B cell (primary cell): ENCODE measurements around the gene GNG13. TPM values are rescaled to one million over a fixed set of nuclear protein-coding genes. Genes with fewer than 3 reads are reported as not detected.

Experiments used
- ATAC-seq: fragments of 200-7000 bp; cut with Tn5 transposase; one replicate; pipeline ENCODE4 v1.10.0; 2021; ENCODE audit warnings: low read depth, mild to moderate bottlenecking, moderate number of reproducible peaks, moderate library complexity
- CTCF ChIA-PET: fragments of 350-600 bp; sonication (Branson Sonifier 250); formaldehyde crosslinking; loops from one replicate; lab custom pipeline; 2021; ENCODE audit warnings: antibody characterized with exemption, inconsistent platforms; lab: Charles Lee
- POLR2A ChIA-PET: fragments of 350-600 bp; sonication (Branson Sonifier 250); formaldehyde crosslinking; loops from one replicate; lab custom pipeline; 2021; ENCODE audit warnings: antibody characterized with exemption; lab: Charles Lee
- DNase-seq: peaks from one replicate; pipeline ENCODE4 v3.0.0; 2013
- H2AFZ ChIP-seq: 2 replicates; pipeline ENCODE4 v1.6.1; 2012; ENCODE audit warnings: mild to moderate bottlenecking, low read depth, low read length; ENCODE audit not compliant: insufficient read depth, poor library complexity, severe bottlenecking
- H3K27ac ChIP-seq, 2 donors: 1 replicate in 1 of 2; 2 replicates in 1 of 2; pipeline ENCODE4 v1.5.1; 2012 to 2013; ENCODE audit warnings: low read length in 2 of 2, mild to moderate bottlenecking in 2 of 2, moderate library complexity in 1 of 2
- H3K27me3 ChIP-seq, 4 experiments: fragments of 200-600 bp in 1 of 4; sonication (generic) in 1 of 4; replicated peaks in 1 of 4; 1 replicate in 2 of 4; 2 replicates in 2 of 4; pipeline versions ENCODE4 v1.6.1 to v1.7.0; 2013 to 2016; ENCODE audit warnings: low read length in 3 of 4, mild to moderate bottlenecking in 2 of 4, mixed read lengths in 1 of 4, moderate library complexity in 1 of 4; ENCODE audit not compliant: insufficient read depth in 4 of 4, control insufficient read depth in 3 of 4; ENCODE audit errors: control extremely low read depth in 1 of 4
- H3K36me3 ChIP-seq, 2 experiments: replicated peaks in 1 of 2; 1 replicate in 1 of 2; 2 replicates in 1 of 2; pipeline versions ENCODE4 v1.6.1 to v1.7.1; 2013; ENCODE audit warnings: low read length in 1 of 2; ENCODE audit not compliant: insufficient read depth in 2 of 2, control insufficient read depth in 1 of 2; ENCODE audit errors: control extremely low read depth in 1 of 2, extremely low read depth in 1 of 2
- H3K4me1 ChIP-seq, 2 donors: fragments of 200-600 bp in 1 of 2; sonication (generic) in 1 of 2; 1 replicate in 1 of 2; 2 replicates in 1 of 2; pipeline versions ENCODE4 v1.5.1 to v1.6.1; 2013 to 2017; ENCODE audit warnings: low read length in 2 of 2; ENCODE audit not compliant: control insufficient read depth in 2 of 2, insufficient read depth in 2 of 2
- H3K4me2 ChIP-seq: replicated peaks from 2 replicates; pipeline ENCODE3; 2012; ENCODE audit warnings: mild to moderate bottlenecking, low read depth, low read length; ENCODE audit not compliant: poor library complexity, severe bottlenecking
- H3K4me3 ChIP-seq, 5 experiments: fragments of 200-600 bp in 1 of 5; sonication (generic) in 1 of 5; 1 replicate in 3 of 5; 2 replicates in 2 of 5; pipeline versions ENCODE4 v1.5.1 to v1.7.0; 2011 to 2016; ENCODE audit warnings: low read length in 4 of 5, mild to moderate bottlenecking in 4 of 5, low read depth in 2 of 5, control low read depth in 1 of 5, moderate library complexity in 1 of 5; ENCODE audit not compliant: insufficient read depth in 1 of 5; ENCODE audit errors: control extremely low read depth in 1 of 5, extremely low read depth in 1 of 5
- H3K79me2 ChIP-seq: fragments of 200-600 bp; sonication (generic); one replicate; pipeline ENCODE4 v1.6.0; 2016; ENCODE audit warnings: low read length; ENCODE audit not compliant: control insufficient read depth, insufficient read depth
- H3K9ac ChIP-seq: fragments of 200-600 bp; sonication (generic); 2 replicates; pipeline ENCODE4 v1.6.1; 2017; ENCODE audit warnings: mild to moderate bottlenecking, low read length, moderate library complexity
- H3K9me3 ChIP-seq, 3 donors: one replicate each; pipeline versions ENCODE4 v1.6.1 to v1.7.1; 2013; ENCODE audit warnings: low read length in 2 of 3; ENCODE audit not compliant: control insufficient read depth in 2 of 3, insufficient read depth in 1 of 3; ENCODE audit errors: control extremely low read depth in 1 of 3
- H4K20me1 ChIP-seq: 2 replicates; pipeline ENCODE4 v1.6.0; 2012; ENCODE audit warnings: mild to moderate bottlenecking, low read length; ENCODE audit not compliant: insufficient read depth, control insufficient read depth, poor library complexity, severe bottlenecking
- H3K27ac Mint-ChIP-seq: one replicate; pipeline ENCODE4 v1.8.0; 2021; ENCODE audit warnings: mixed read lengths
- H3K27me3 Mint-ChIP-seq: one replicate; pipeline ENCODE4 v1.8.0; 2021; ENCODE audit warnings: mixed read lengths
- H3K4me1 Mint-ChIP-seq: one replicate; pipeline ENCODE4 v1.8.0; 2021; ENCODE audit warnings: mixed read lengths
- H3K4me3 Mint-ChIP-seq: one replicate; pipeline ENCODE4 v1.8.0; 2021; ENCODE audit warnings: mixed read lengths
- H3K9me3 Mint-ChIP-seq: one replicate; pipeline ENCODE4 v1.8.0; 2022; ENCODE audit warnings: mixed read lengths; ENCODE audit not compliant: insufficient read depth
- CTCF ChIP-seq: fragments of 200-600 bp; IDR thresholded peaks from one replicate; pipeline ENCODE4 v1.8.0; 2022; ENCODE audit warnings: antibody characterized with exemption, mild to moderate bottlenecking
- EZH2 ChIP-seq: IDR thresholded peaks from 2 replicates; pipeline ENCODE4 v1.6.1; 2012; ENCODE audit warnings: borderline replicate concordance, low read depth, mild to moderate bottlenecking, moderate library complexity, low read length; ENCODE audit not compliant: insufficient read depth, poor library complexity, severe bottlenecking
- WGBS: methylation state at CpG from one replicate; pipeline ENCODE4 v1.1.5; 2013; ENCODE audit warnings: missing lambda C conversion rate; ENCODE audit not compliant: insufficient coverage; 5-methylcytosine and 5-hydroxymethylcytosine counted together
- intact Hi-C: fragments of 100-400 bp; cut with micrococcal nuclease; formaldehyde crosslinking; loops from one replicate; pipeline ENCODE4 v1.10.0; 2022
- polyA plus RNA-seq: library from polyadenylated mRNA; depleted of rRNA; stranded (reverse); fragments of >200 nt; gene quantifications from 2 replicates; pipeline ENCODE4 v1.2.3, GENCODE V29; 2012
- total RNA-seq, 2 donors: library from RNA; stranded (reverse); fragments of 120-200 nt in 1 of 2; gene quantifications; 1 replicate in 1 of 2; 2 replicates in 1 of 2; pipeline versions ENCODE4 v1.2.3 to v1.2.4, GENCODE V29; 2013 to 2022

GNG13 gene
- total and polyA plus RNA-seq, 2 donors (not counting 1 experiment from before 2014, with no cell fraction given): not detected

- 5% methylated on average over 80 of the region's 80 CpGs for WGBS
- peak overlapping the region; percentile 96 for H3K27ac Mint-ChIP-seq
- Histone ChIP-seq H3K4me3 (peak overlapping the region; percentile 68 to 82 (median 78)), H3K9ac (peak overlapping the region; percentile 75), H3K27ac (peak overlapping the region; percentile 73 to 92), H3K4me2 (peak overlapping the region; percentile 90), H3K36me3 (no peaks in the 10 kb centered on the region), H2AFZ (peak overlapping the region; percentile 78), H3K9me3 (peaks cover 0 to 6% (median 0%) of the 10 kb centered on the region in 3 donors), H3K79me2 (peaks cover 15% of the 10 kb centered on the region), H3K4me1 (peaks cover 5 to 18% of the 10 kb centered on the region in 2 donors), H3K27me3 (peaks cover 0 to 13% (median 0%) of the 10 kb centered on the region in 4 experiments), H4K20me1 (no peaks in the 10 kb centered on the region)
- ChIA-PET POLR2A (interaction anchor here (0.5 kb wide), 1 partner anchor 1347 kb away, joined by 5 read pairs; no protein-coding TSS in a partner anchor), CTCF (no interaction called here)
- peaks cover 8% of the 10 kb centered on the region for H3K4me1 Mint-ChIP-seq
- peak; percentile 89 for DNase-seq
- no peak for TF ChIP-seq EZH2
- TF ChIP-seq CTCF: no peak
- H3K4me3 Mint-ChIP-seq: peak overlapping the region; percentile 99
- intact Hi-C loops: loop anchor here (1.0 to 2.0 kb wide), 2 partner anchors 19 to 163 kb away; partner anchors contain the start of genes CHTF18, LMF1 and RPUSD1
- H3K9me3 Mint-ChIP-seq: no peaks in the 10 kb centered on the region
- ATAC-seq: peak; percentile 97
- peaks cover 12% of the 10 kb centered on the region for H3K27me3 Mint-ChIP-seq
Observed at GRCh38 chr16:807347-808084, 7.0 kb upstream of the GNG13 start.

DNA sequence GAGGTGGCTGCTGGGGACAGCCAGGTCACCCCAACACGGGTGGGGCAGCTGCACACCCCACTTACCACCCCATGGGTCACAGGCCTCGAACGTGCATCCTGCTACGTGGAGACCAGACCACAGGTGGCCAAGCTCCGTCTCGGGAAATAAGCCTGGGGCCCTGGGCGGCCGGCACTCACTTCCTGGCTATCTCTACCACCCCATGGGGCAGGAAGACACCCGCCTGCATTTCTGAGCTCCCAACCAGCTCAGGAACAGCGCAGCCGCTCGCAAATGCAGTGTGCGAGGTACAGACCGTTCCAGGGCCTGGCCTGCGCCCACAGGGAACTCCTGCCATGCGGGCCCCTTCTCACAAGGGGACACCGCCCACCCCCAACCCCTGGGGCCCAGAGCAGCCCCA lies 4.9 kb upstream of the GNG13 start:
- CTCF ChIA-PET: no interaction called here
- no peak overlapping the region for H3K4me3 ChIP-seq
- H3K27me3 Mint-ChIP-seq: peaks cover 4% of the 10 kb centered on the region
- no peaks in the 10 kb centered on the region for H4K20me1 ChIP-seq
- H3K4me3 Mint-ChIP-seq: no peak overlapping the region
- intact Hi-C loops: no loop called here
- ATAC-seq: no peak
- no peaks in the 10 kb centered on the region for H3K9me3 Mint-ChIP-seq
- TF ChIP-seq CTCF (no peak), EZH2 (no peak)
- H3K4me1 Mint-ChIP-seq: peaks cover 8% of the 10 kb centered on the region
- POLR2A ChIA-PET: no interaction called here
- no peaks in the 10 kb centered on the region for H3K9me3 ChIP-seq
- no peak overlapping the region for H2AFZ ChIP-seq
- H3K27ac ChIP-seq: no peak overlapping the region
- H3K36me3 ChIP-seq: no peaks in the 10 kb centered on the region
- no peak overlapping the region for H3K27ac Mint-ChIP-seq
- no peak overlapping the region for H3K4me2 ChIP-seq
- WGBS: 91% methylated on average over 17 of the region's 17 CpGs
- DNase-seq: no peak
- H3K9ac ChIP-seq: no peak overlapping the region
- peaks cover 11 to 20% of the 10 kb centered on the region in 2 donors for H3K4me1 ChIP-seq
- peaks cover 0 to 26% (median 4%) of the 10 kb centered on the region in 4 experiments for H3K27me3 ChIP-seq
- peaks cover 15% of the 10 kb centered on the region for H3K79me2 ChIP-seq
